SK-N-SH (cell line): ENCODE measurements around the gene TMEM163. TPM values are rescaled to one million over a fixed set of nuclear protein-coding genes. Genes with fewer than 3 reads are reported as not detected.

ENCODE experiments used
- CTCF ChIA-PET: fragments of 300-600, 350-600 bp; formaldehyde crosslinking; extraction: SDS; loops from one replicate; lab custom pipeline; 2021; lab: Yijun Ruan, JAX
- POLR2A ChIA-PET: fragments of 350-600 bp; sonication (Branson Sonifier 250); formaldehyde crosslinking; extraction: SDS; loops from one replicate; lab custom pipeline; 2020; ENCODE audit warnings: antibody characterized with exemption, inconsistent platforms; lab: Yijun Ruan, JAX
- DNase-seq: peaks from one replicate; pipeline ENCODE4 v3.0.0; 2012
- H2AFZ ChIP-seq: fragments of 200-600 bp; sonication (generic); 2 replicates; pipeline ENCODE4 v1.8.1; 2016; ENCODE audit warnings: antibody characterized with exemption, mild to moderate bottlenecking, low read depth
- H3F3A ChIP-seq: fragments of 200-600 bp; sonication (generic); replicated peaks from 2 replicates; pipeline ENCODE3; 2016; ENCODE audit warnings: antibody characterized with exemption, mild to moderate bottlenecking; ENCODE audit not compliant: insufficient read depth
- H3K27ac ChIP-seq, 2 experiments: fragments of 200-500 bp in 1 of 2; fragments of 200-600 bp in 1 of 2; sonication (Bioruptor generic) in 1 of 2; sonication (generic), shearing (Covaris generic) in 1 of 2; 2 replicates each; pipeline versions ENCODE4 v1.5.1 to v1.6.1; 2014 to 2016; ENCODE audit warnings: low read depth in 2 of 2, inconsistent platforms in 1 of 2, low read length in 1 of 2, mild to moderate bottlenecking in 1 of 2, mixed read lengths in 1 of 2
- H3K27me3 ChIP-seq: fragments of 200-600 bp; sonication (generic), shearing (Covaris generic); 2 replicates; pipeline ENCODE4 v1.6.1; 2016; ENCODE audit warnings: mixed run types; ENCODE audit not compliant: insufficient read depth
- H3K36me3 ChIP-seq, 2 experiments: fragments of 200-500 bp in 1 of 2; fragments of 200-600 bp in 1 of 2; sonication (Bioruptor generic) in 1 of 2; sonication (generic) in 1 of 2; replicated peaks in 1 of 2; 2 replicates each; pipeline versions ENCODE3 to v1.5.1; 2014 to 2016; ENCODE audit warnings: low read length in 1 of 2, mild to moderate bottlenecking in 1 of 2; ENCODE audit not compliant: insufficient read depth in 2 of 2, control insufficient read depth in 1 of 2
- H3K4me1 ChIP-seq, 2 experiments: fragments of 200-500 bp in 1 of 2; fragments of 200-600 bp in 1 of 2; sonication (Bioruptor generic) in 1 of 2; sonication (generic), shearing (Covaris generic) in 1 of 2; 2 replicates each; pipeline versions ENCODE4 v1.5.1 to v1.6.1; 2014 to 2016; ENCODE audit warnings: low read depth in 1 of 2, low read length in 1 of 2, mixed run types in 1 of 2; ENCODE audit not compliant: insufficient read depth in 2 of 2, control insufficient read depth in 1 of 2
- H3K4me2 ChIP-seq: fragments of 200-600 bp; sonication (generic), shearing (Covaris generic); 2 replicates; pipeline ENCODE4 v1.6.1; 2017; ENCODE audit warnings: mixed run types
- H3K4me3 ChIP-seq, 2 experiments: fragments of 200-500 bp in 1 of 2; fragments of 200-600 bp in 1 of 2; sonication (Bioruptor generic) in 1 of 2; sonication (generic), shearing (Covaris generic) in 1 of 2; 2 replicates each; pipeline versions ENCODE4 v1.5.1 to v1.8.1; 2014 to 2016; ENCODE audit warnings: low read depth in 2 of 2, inconsistent platforms in 1 of 2, low read length in 1 of 2, mild to moderate bottlenecking in 1 of 2, mixed read lengths in 1 of 2, moderate library complexity in 1 of 2
- H3K79me2 ChIP-seq: fragments of 200-600 bp; sonication (generic); 2 replicates; pipeline ENCODE4 v1.8.1; 2017; ENCODE audit warnings: mild to moderate bottlenecking; ENCODE audit not compliant: insufficient read depth
- H3K9ac ChIP-seq: fragments of 200-600 bp; sonication (generic); 2 replicates; pipeline ENCODE4 v1.6.1; 2017; ENCODE audit warnings: mixed run types
- H3K9me2 ChIP-seq: fragments of 200-600 bp; sonication (generic); 2 replicates; pipeline ENCODE4 v1.6.1; 2017; ENCODE audit warnings: mixed run types
- H3K9me3 ChIP-seq: fragments of 200-600 bp; sonication (generic); 2 replicates; pipeline ENCODE4 v1.6.1; 2017; ENCODE audit warnings: mixed run types, mild to moderate bottlenecking, moderate library complexity
- H4K20me1 ChIP-seq: fragments of 200-600 bp; sonication (generic); 2 replicates; pipeline ENCODE4 v1.6.1; 2017; ENCODE audit warnings: mild to moderate bottlenecking, mixed run types; ENCODE audit not compliant: insufficient read depth
- ELF1 ChIP-seq: IDR thresholded peaks from 2 replicates; pipeline ENCODE4 v1.4.0; 2012
- EP300 ChIP-seq, 2 experiments: IDR thresholded peaks; 2 replicates each; pipeline versions ENCODE4 v1.4.0 to v1.6.1; 2012; ENCODE audit warnings: borderline replicate concordance in 1 of 2, low read depth in 1 of 2, low read length in 1 of 2
- EZH2phosphoT487 ChIP-seq: fragments of 200-600 bp; sonication (generic); IDR thresholded peaks from 2 replicates; pipeline ENCODE4 v1.6.1; 2017; ENCODE audit warnings: low read depth, mixed run types, mild to moderate bottlenecking, antibody characterized with exemption, moderate library complexity, borderline replicate concordance
- SIN3A ChIP-seq: IDR thresholded peaks from 2 replicates; pipeline ENCODE4 v1.6.1; 2012; ENCODE audit warnings: low read depth, mild to moderate bottlenecking, low read length, moderate library complexity, borderline replicate concordance
- TAF1 ChIP-seq: IDR thresholded peaks from 2 replicates; pipeline ENCODE4 v1.6.1; 2012; ENCODE audit warnings: low read depth, mild to moderate bottlenecking, low read length, moderate library complexity, borderline replicate concordance
- WGBS: methylation state at CpG from one replicate; pipeline ENCODE4 v1.1.6; 2017; ENCODE audit warnings: low lambda C conversion rate; 5-methylcytosine and 5-hydroxymethylcytosine counted together
- polyA plus RNA-seq, 3 experiments: library from polyadenylated mRNA; depleted of rRNA; stranded (reverse); fragments of >200 nt; gene quantifications; 2 replicates each; pipeline ENCODE4 v1.2.3, GENCODE V29; 2012
- TF ChIP-seq, protein P1 (sequence below): fragments of 150-350 bp; IDR thresholded peaks from 2 replicates; pipeline ENCODE4 v1.6.1; 2017; ENCODE audit warnings: antibody characterized with exemption, low read length, low read depth, borderline replicate concordance

The TMEM163 gene
- polyA plus RNA-seq, 1 of the 3 experiments (the other 2 are of a cell fraction): not detected

DNA sequence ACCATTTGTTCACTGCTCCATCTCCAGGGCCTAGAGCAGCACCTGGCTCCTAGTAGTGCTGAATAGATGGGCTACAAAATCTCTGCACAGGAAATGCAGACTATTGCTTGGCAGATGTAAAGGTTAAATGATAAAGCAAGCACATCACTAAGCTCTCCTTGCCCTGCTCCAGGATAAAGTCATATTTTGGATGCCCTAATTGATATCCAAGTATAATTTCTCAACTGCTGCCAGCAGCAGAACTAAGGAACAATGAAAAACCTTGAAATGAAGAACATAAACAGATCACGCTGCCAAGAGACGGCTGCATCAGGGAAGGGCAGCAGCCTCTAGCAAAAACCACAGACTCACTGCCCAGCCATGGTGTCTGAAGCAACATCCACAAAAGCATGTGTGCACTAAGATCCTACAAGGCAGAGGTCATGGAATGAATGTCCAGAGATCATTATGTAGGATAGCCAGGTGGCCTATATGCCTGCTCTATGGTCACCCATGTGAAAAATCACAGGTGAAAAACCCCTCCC, 134.7 kb downstream of the TMEM163 start:
- Histone ChIP-seq H2AFZ (no peak overlapping the region), H3K9me2 (no peaks in the 10 kb centered on the region), H3K27ac (no peak overlapping the region), H3K27me3 (no peaks in the 10 kb centered on the region), H3K4me2 (no peak overlapping the region), H3K4me3 (no peak overlapping the region), H4K20me1 (no peaks in the 10 kb centered on the region), H3K4me1 (peaks cover 0 to 4% of the 10 kb centered on the region in 2 experiments; a peak in 1 of 4 replicates), H3K36me3 (no peaks in the 10 kb centered on the region), H3K9me3 (no peaks in the 10 kb centered on the region), H3K79me2 (no peaks in the 10 kb centered on the region), H3K9ac (no peak overlapping the region), H3F3A (no peaks in the 10 kb centered on the region)
- WGBS: 35% methylated on average over 2 of the region's 2 CpGs
- TF ChIP-seq SIN3A: no peak
- TF ChIP-seq, protein P1, sequence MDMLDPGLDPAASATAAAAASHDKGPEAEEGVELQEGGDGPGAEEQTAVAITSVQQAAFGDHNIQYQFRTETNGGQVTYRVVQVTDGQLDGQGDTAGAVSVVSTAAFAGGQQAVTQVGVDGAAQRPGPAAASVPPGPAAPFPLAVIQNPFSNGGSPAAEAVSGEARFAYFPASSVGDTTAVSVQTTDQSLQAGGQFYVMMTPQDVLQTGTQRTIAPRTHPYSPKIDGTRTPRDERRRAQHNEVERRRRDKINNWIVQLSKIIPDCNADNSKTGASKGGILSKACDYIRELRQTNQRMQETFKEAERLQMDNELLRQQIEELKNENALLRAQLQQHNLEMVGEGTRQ: no peak
- TF ChIP-seq ELF1: no peak
- POLR2A ChIA-PET: no interaction called here
- CTCF ChIA-PET: interaction anchor here (1.2 to 1.6 kb wide), 2 partner anchors 9 to 133 kb away, joined by 3 to 4 read pairs; no protein-coding TSS in a partner anchor
- no peak for DNase-seq

DNA sequence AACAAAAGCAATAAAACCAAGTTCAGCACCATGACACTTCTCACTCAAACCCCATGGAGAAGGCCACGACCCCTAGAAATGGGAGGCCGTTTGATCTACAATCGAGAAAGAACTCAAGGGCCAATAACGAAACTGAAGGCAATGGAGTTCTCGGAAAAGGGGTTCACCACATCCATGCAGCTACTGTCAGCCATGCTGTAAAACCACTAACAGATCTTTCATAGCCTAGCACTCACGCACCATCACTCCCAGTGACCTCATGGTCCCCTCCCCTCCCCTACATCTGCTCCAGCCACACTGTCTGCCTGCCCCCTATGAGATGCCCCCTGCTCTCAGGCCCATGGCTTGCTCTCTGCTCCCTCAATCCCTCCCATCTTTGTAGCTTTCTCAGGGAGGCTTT, 135.3 kb downstream of the TMEM163 start:
- no peaks in the 10 kb centered on the region for H3K79me2 ChIP-seq
- no peaks in the 10 kb centered on the region for H3K9me2 ChIP-seq
- no peak overlapping the region for H3K4me3 ChIP-seq
- no peaks in the 10 kb centered on the region for H3K9me3 ChIP-seq
- ChIA-PET POLR2A (no interaction called here), CTCF (interaction anchor here (1.2 kb wide), 1 partner anchor 132 kb away, joined by 4 read pairs; no protein-coding TSS in a partner anchor)
- TF ChIP-seq EP300 (IDR thresholded peaks at IDR 0.05; ENCODE audit: borderline replicate concordance in 1 of 2, low read depth in 1 of 2, low read length in 1 of 2) (no peak), EZH2phosphoT487 (no peak)
- no peaks in the 10 kb centered on the region for H3K36me3 ChIP-seq
- DNase-seq: no peak
- no peak overlapping the region for H3K4me2 ChIP-seq
- H2AFZ ChIP-seq: no peak overlapping the region
- no peaks in the 10 kb centered on the region for H3K27me3 ChIP-seq
- no peak overlapping the region for H3K9ac ChIP-seq
- no peaks in the 10 kb centered on the region for H4K20me1 ChIP-seq
- H3K27ac ChIP-seq: no peak overlapping the region
- 21% methylated on average over 6 of the region's 6 CpGs for WGBS
- no peaks in the 10 kb centered on the region for H3F3A ChIP-seq
- H3K4me1 ChIP-seq: peaks cover 0 to 4% of the 10 kb centered on the region in 2 experiments; a peak in 1 of 4 replicates

DNA sequence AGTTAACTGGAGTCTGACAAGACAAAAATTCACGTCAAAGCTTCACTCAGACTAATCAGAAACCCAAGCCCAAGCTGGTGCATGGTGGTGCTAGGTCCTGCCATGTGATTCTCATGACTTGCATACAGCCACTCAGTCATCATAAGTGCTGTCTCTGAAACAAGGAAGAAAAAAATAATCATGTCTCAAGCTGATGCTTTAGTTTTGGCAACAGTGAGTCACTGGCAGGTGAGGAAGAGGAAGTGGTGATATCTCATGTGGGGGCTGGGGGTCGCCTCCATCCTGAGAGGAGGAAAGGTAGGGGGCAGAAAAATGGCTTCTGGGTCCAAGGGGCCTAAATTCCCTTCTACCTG, 136.3 kb downstream of the TMEM163 start:
- no peak for TF ChIP-seq ELF1
- no peak for TF ChIP-seq TAF1
- POLR2A ChIA-PET: no interaction called here

More for the DNA sequence above, 136.3 kb downstream of the TMEM163 start:
- H3K9me2 ChIP-seq: no peaks in the 10 kb centered on the region
- H2AFZ ChIP-seq: no peak overlapping the region
- H3K27ac ChIP-seq: no peak overlapping the region
- CTCF ChIA-PET: no interaction called here
- no peaks in the 10 kb centered on the region for H3K27me3 ChIP-seq
- DNase-seq: no peak
- H3K9ac ChIP-seq: no peak overlapping the region
- H3F3A ChIP-seq: no peaks in the 10 kb centered on the region
- H3K4me2 ChIP-seq: no peak overlapping the region
- H3K4me3 ChIP-seq: no peak overlapping the region
- 4% methylated on average over 2 of the region's 2 CpGs for WGBS
- no peaks in the 10 kb centered on the region for H3K36me3 ChIP-seq
- no peaks in the 10 kb centered on the region for H4K20me1 ChIP-seq
- peaks cover 0 to 4% of the 10 kb centered on the region in 2 experiments; a peak in 1 of 4 replicates for H3K4me1 ChIP-seq
- H3K9me3 ChIP-seq: no peaks in the 10 kb centered on the region
- H3K79me2 ChIP-seq: no peaks in the 10 kb centered on the region
